ENCODE measurements around the gene DSCAML1.

DSCAML1 gene

DNA sequence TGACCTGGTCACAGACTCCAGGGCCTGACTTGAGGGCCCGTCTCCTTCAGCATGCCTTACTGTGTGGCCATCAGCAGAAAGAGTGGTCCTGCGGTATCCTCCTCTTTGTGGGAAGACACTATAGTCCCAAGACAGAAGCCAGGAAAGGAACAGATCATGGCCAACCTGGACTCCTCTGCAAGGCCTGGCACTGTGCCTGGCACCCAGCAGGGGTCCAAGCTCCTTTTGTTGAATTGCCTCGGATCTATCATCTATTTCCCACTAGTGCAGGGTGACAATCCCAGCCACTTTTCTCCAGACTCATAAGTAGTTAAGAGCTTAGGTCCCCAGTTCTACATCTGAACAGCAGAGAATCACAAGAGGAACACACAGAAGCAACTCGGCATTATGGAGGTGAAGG, 27.0 kb downstream of the DSCAML1 start:
- no peak for DNase-seq
- Histone ChIP-seq H3K27me3 (replicated peaks) (no peaks in the 10 kb centered on the region), H3K36me3 (replicated peaks) (no peaks in the 10 kb centered on the region), H3K4me3 (ENCODE audit: low read depth, low read length) (no peak overlapping the region), H3K27ac (no peak overlapping the region)
- TF ChIP-seq, protein P1, sequence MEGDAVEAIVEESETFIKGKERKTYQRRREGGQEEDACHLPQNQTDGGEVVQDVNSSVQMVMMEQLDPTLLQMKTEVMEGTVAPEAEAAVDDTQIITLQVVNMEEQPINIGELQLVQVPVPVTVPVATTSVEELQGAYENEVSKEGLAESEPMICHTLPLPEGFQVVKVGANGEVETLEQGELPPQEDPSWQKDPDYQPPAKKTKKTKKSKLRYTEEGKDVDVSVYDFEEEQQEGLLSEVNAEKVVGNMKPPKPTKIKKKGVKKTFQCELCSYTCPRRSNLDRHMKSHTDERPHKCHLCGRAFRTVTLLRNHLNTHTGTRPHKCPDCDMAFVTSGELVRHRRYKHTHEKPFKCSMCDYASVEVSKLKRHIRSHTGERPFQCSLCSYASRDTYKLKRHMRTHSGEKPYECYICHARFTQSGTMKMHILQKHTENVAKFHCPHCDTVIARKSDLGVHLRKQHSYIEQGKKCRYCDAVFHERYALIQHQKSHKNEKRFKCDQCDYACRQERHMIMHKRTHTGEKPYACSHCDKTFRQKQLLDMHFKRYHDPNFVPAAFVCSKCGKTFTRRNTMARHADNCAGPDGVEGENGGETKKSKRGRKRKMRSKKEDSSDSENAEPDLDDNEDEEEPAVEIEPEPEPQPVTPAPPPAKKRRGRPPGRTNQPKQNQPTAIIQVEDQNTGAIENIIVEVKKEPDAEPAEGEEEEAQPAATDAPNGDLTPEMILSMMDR (IDR thresholded peaks at IDR 0.05; ENCODE audit: low read depth, low read length, missing control alignments): no peak
- in situ Hi-C loops (cut with HindIII; ENCODE audit: low pct_ligation_motif_present, low sequenced_read_pairs): no loop called here

DNA sequence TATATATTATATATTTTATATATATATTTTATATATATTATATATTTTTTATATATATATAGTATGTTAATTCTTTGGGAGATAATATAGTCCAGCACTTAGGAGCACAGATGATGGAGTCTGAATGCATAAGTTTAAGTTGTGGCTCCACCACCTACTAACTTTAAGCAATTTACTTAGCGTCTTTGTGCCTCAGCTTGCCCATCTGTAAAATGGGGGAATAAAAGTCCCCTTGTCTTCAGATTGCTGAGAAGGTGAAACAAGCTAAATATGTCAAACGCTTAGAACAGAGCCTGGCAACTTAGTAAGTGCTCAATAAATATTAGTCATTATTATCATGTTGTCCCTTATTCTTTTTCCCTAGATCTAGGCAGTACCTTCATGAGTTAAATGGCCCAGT, 27.5 kb downstream of the DSCAML1 start:
- Histone ChIP-seq H3K27me3 (replicated peaks) (no peaks in the 10 kb centered on the region), H3K4me3 (ENCODE audit: low read depth, low read length) (no peak overlapping the region), H3K36me3 (replicated peaks) (no peaks in the 10 kb centered on the region), H3K27ac (no peak overlapping the region)
- no peak for DNase-seq
- in situ Hi-C loops (cut with HindIII; ENCODE audit: low pct_ligation_motif_present, low sequenced_read_pairs): no loop called here
- TF ChIP-seq, protein P1 (IDR thresholded peaks at IDR 0.05; ENCODE audit: low read depth, low read length, missing control alignments): no peak

DNA sequence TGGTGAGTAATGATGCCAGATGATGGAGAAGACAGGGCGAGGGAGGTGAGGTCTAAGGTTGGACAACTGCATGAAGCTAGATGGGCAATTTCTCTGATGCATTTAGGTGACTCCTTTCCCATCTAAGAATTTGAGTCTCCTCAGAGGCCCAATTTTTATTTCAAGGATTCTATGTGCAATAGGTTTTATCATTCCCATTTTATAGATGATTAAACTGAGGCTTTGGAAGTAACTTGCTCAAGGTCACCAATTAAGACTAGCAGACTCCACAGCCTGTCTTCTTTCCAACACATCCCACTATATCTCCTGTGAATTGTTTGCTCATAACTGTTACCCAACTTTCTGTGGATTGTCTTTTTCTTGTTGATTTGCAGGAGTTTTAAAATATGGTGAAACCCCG, 28.5 kb downstream of the DSCAML1 start:
- Histone ChIP-seq H3K27ac (no peak overlapping the region), H3K4me3 (ENCODE audit: low read depth, low read length) (no peak overlapping the region), H3K27me3 (replicated peaks) (no peaks in the 10 kb centered on the region), H3K36me3 (replicated peaks) (no peaks in the 10 kb centered on the region)
- TF ChIP-seq, protein P1 (IDR thresholded peaks at IDR 0.05; ENCODE audit: low read depth, low read length, missing control alignments): no peak
- DNase-seq: no peak
- in situ Hi-C loops (cut with HindIII; ENCODE audit: low pct_ligation_motif_present, low sequenced_read_pairs): no loop called here

DNA sequence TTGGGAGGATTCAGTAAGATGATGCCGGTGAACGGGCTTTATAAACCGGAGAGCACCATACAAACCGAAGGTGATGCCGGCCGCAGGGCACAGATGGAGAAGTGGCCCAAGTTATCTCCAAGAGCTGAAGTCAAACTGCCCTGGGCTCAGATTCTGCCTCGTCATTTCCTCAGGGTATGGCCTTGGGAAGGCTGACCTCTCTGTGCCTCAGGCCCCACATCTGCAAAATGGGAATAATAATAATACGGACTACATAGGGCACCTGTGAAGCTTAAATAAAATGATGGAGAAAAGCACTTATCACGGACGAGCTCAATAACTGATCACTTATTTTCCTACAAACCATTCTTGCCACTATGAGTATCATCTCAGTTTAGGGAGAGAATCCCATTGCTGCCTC, 29.9 kb downstream of the DSCAML1 start:
- DNase-seq: no peak
- no peak overlapping the region for H3K4me3 ChIP-seq (ENCODE audit: low read depth, low read length)
- no peak overlapping the region for H3K27ac ChIP-seq
- H3K36me3 ChIP-seq (replicated peaks): no peaks in the 10 kb centered on the region
- TF ChIP-seq, protein P1 (IDR thresholded peaks at IDR 0.05; ENCODE audit: low read depth, low read length, missing control alignments): no peak
- in situ Hi-C loops (cut with HindIII; ENCODE audit: low pct_ligation_motif_present, low sequenced_read_pairs): no loop called here
- H3K27me3 ChIP-seq (replicated peaks): no peaks in the 10 kb centered on the region

DNA sequence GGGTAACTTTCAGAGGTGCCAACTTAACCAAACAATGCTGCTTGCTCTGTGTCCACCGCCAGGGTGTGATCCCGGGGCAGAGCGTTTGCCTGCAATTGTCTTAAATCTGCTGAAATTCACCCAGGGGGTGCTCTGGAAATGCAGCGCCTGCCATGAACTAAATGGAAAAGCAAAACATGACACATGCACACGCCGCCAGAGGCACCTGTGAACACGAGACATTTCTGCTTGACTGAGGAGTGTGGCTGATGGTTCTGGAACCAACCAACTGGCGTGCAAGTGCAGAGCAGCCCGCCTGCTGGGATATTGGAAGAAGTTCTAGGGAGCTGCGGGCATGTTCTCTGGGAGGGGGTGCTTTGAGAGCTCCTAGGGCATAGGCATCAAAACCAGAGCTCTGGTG, 30.4 kb downstream of the DSCAML1 start:
- no peak for DNase-seq
- Histone ChIP-seq H3K27me3 (replicated peaks) (no peaks in the 10 kb centered on the region), H3K27ac (no peak overlapping the region), H3K36me3 (replicated peaks) (no peaks in the 10 kb centered on the region), H3K4me3 (ENCODE audit: low read depth, low read length) (no peak overlapping the region)
- in situ Hi-C loops (cut with HindIII; ENCODE audit: low pct_ligation_motif_present, low sequenced_read_pairs): no loop called here
- TF ChIP-seq, protein P1 (IDR thresholded peaks at IDR 0.05; ENCODE audit: low read depth, low read length, missing control alignments): no peak

DNA sequence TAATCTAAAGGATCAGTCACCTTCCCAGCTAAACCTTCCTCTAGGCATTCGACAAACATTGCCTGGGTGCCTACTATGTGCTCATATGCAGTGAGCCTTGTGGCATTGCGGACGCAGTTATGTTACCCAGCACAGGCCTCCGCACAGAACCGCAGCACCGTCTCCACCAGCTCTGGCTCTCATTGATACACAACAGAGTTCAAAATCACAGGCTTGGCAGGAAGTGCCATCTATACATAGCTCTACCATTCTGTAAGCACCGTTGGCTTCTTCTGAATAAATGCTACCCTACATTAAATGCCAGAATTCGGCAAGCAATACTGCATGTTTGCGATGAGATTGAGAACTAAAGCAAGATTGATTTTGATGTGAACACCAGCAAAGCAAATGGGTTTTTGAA, 31.0 kb downstream of the DSCAML1 start:
- TF ChIP-seq, protein P1 (IDR thresholded peaks at IDR 0.05; ENCODE audit: low read depth, low read length, missing control alignments): no peak
- Histone ChIP-seq H3K4me3 (ENCODE audit: low read depth, low read length) (no peak overlapping the region), H3K27me3 (replicated peaks) (no peaks in the 10 kb centered on the region), H3K36me3 (replicated peaks) (no peaks in the 10 kb centered on the region), H3K27ac (no peak overlapping the region)
- in situ Hi-C loops (cut with HindIII; ENCODE audit: low pct_ligation_motif_present, low sequenced_read_pairs): no loop called here
- no peak for DNase-seq

Measured in brain microvascular endothelial cell (primary cell).